ENCODE measurements around the gene SLC7A1.

Gene SLC7A1

GRCh38 chr13:29540799-29541198 lies 54.7 kb downstream of the SLC7A1 start:
- ATAC-seq (replicated peaks) (no peak), DNase-seq (no peak)
- H3K4me1 Mint-ChIP-seq (ENCODE audit: low read depth in 2 of 2), result peaks cover 19 to 20% of the 10 kb centered on the region in 2 donors
- H3K36me3 Mint-ChIP-seq (ENCODE audit: insufficient read depth), result peaks cover 3% of the 10 kb centered on the region
- no peak overlapping the region for H3K4me3 Mint-ChIP-seq
- peak overlapping the region in 1 of 2 donors; percentile 22 for H3K27ac Mint-ChIP-seq
- no peaks in the 10 kb centered on the region for H3K9me3 Mint-ChIP-seq
- H3K27me3 Mint-ChIP-seq, result no peaks in the 10 kb centered on the region

GRCh38 chr13:29540334-29540733 lies 55.2 kb downstream of the SLC7A1 start:
- peak overlapping the region in 1 of 2 donors; percentile 22 for H3K27ac Mint-ChIP-seq
- DNase-seq (no peak), ATAC-seq (replicated peaks) (no peak)
- H3K36me3 Mint-ChIP-seq (ENCODE audit: insufficient read depth), result peaks cover 3% of the 10 kb centered on the region
- no peaks in the 10 kb centered on the region for H3K9me3 Mint-ChIP-seq
- no peak overlapping the region for H3K4me3 Mint-ChIP-seq
- H3K4me1 Mint-ChIP-seq (ENCODE audit: low read depth in 2 of 2), result peaks cover 16 to 20% of the 10 kb centered on the region in 2 donors
- H3K27me3 Mint-ChIP-seq, result no peaks in the 10 kb centered on the region

- H3K27me3 Mint-ChIP-seq, result no peaks in the 10 kb centered on the region
- no peaks in the 10 kb centered on the region for H3K9me3 Mint-ChIP-seq
- H3K4me3 Mint-ChIP-seq, result no peak overlapping the region
- peaks cover 16 to 19% of the 10 kb centered on the region in 2 donors for H3K4me1 Mint-ChIP-seq (ENCODE audit: low read depth in 2 of 2)
- no peak for DNase-seq
- H3K27ac Mint-ChIP-seq, result peak overlapping the region in 1 of 2 donors; percentile 22
- no peak for ATAC-seq (replicated peaks)
- H3K36me3 Mint-ChIP-seq (ENCODE audit: insufficient read depth), result no peaks in the 10 kb centered on the region
These were observed 55.6 kb downstream of the SLC7A1 start for GRCh38 chr13:29539856-29540255.

GRCh38 chr13:29538652-29539040 lies 56.8 kb downstream of the SLC7A1 start:
- Mint-ChIP-seq H3K4me1 (ENCODE audit: low read depth in 2 of 2) (peaks cover 17% of the 10 kb centered on the region in 2 donors), H3K36me3 (ENCODE audit: insufficient read depth) (no peaks in the 10 kb centered on the region), H3K9me3 (no peaks in the 10 kb centered on the region), H3K4me3 (no peak overlapping the region), H3K27ac (no peak overlapping the region), H3K27me3 (no peaks in the 10 kb centered on the region)
- ATAC-seq (replicated peaks) (no peak), DNase-seq (no peak)

GRCh38 chr13:29537736-29538651 lies 57.5 kb downstream of the SLC7A1 start:
- Mint-ChIP-seq H3K27me3 (no peaks in the 10 kb centered on the region), H3K36me3 (ENCODE audit: insufficient read depth) (no peaks in the 10 kb centered on the region), H3K27ac (peak overlapping the region in 1 of 2 donors; percentile 2), H3K4me3 (no peak overlapping the region), H3K4me1 (ENCODE audit: low read depth in 2 of 2) (peaks cover 17 to 18% of the 10 kb centered on the region in 2 donors), H3K9me3 (no peaks in the 10 kb centered on the region)
- DNase-seq (no peak), ATAC-seq (replicated peaks) (no peak)

- H3K27ac Mint-ChIP-seq, result peak overlapping the region in 1 of 2 donors; percentile 66
- H3K4me1 Mint-ChIP-seq (ENCODE audit: low read depth in 2 of 2), result peaks cover 17 to 18% of the 10 kb centered on the region in 2 donors
- no peak overlapping the region for H3K4me3 Mint-ChIP-seq
- DNase-seq, result no peak
- no peaks in the 10 kb centered on the region for H3K9me3 Mint-ChIP-seq
- ATAC-seq (replicated peaks), result no peak
- peaks cover 3% of the 10 kb centered on the region for H3K36me3 Mint-ChIP-seq (ENCODE audit: insufficient read depth)
- no peaks in the 10 kb centered on the region for H3K27me3 Mint-ChIP-seq
These were observed 58.6 kb downstream of the SLC7A1 start for GRCh38 chr13:29536853-29537252.

GRCh38 chr13:29535663-29536655 lies 59.5 kb downstream of the SLC7A1 start:
- H3K4me3 Mint-ChIP-seq, result no peak overlapping the region

GRCh38 chr13:29534083-29534482 lies 61.4 kb downstream of the SLC7A1 start:
- Mint-ChIP-seq H3K27me3 (no peaks in the 10 kb centered on the region), H3K4me3 (no peak overlapping the region), H3K27ac (peak overlapping the region in 1 of 2 donors; percentile 15), H3K4me1 (ENCODE audit: low read depth in 2 of 2) (peaks cover 26 to 27% of the 10 kb centered on the region in 2 donors), H3K36me3 (ENCODE audit: insufficient read depth) (peaks cover 12% of the 10 kb centered on the region), H3K9me3 (no peaks in the 10 kb centered on the region)
- DNase-seq, result no peak
- no peak for ATAC-seq (replicated peaks)

More at GRCh38 chr13:29535663-29536655, 59.5 kb downstream of the SLC7A1 start:
- H3K4me1 Mint-ChIP-seq (ENCODE audit: low read depth in 2 of 2), result peaks cover 13 to 16% of the 10 kb centered on the region in 2 donors
- H3K9me3 Mint-ChIP-seq, result no peaks in the 10 kb centered on the region
- peaks cover 3% of the 10 kb centered on the region for H3K36me3 Mint-ChIP-seq (ENCODE audit: insufficient read depth)
- ATAC-seq (replicated peaks) (no peak), DNase-seq (no peak)
- no peaks in the 10 kb centered on the region for H3K27me3 Mint-ChIP-seq
- H3K27ac Mint-ChIP-seq, result no peak overlapping the region

- H3K9me3 Mint-ChIP-seq, result no peaks in the 10 kb centered on the region
- H3K4me1 Mint-ChIP-seq (ENCODE audit: low read depth in 2 of 2), result peaks cover 19 to 22% of the 10 kb centered on the region in 2 donors
- H3K36me3 Mint-ChIP-seq (ENCODE audit: insufficient read depth), result peaks cover 12% of the 10 kb centered on the region
- ATAC-seq (replicated peaks) (no peak), DNase-seq (no peak)
- H3K4me3 Mint-ChIP-seq, result no peak overlapping the region
- H3K27me3 Mint-ChIP-seq, result no peaks in the 10 kb centered on the region
- peak overlapping the region; percentile 9 to 83 for H3K27ac Mint-ChIP-seq
These were observed 62.7 kb downstream of the SLC7A1 start for GRCh38 chr13:29532821-29533220.

- Mint-ChIP-seq H3K27ac (peak overlapping the region; percentile 9 to 83), H3K36me3 (ENCODE audit: insufficient read depth) (peaks cover 12% of the 10 kb centered on the region), H3K4me3 (no peak overlapping the region), H3K4me1 (ENCODE audit: low read depth in 2 of 2) (peaks cover 17 to 20% of the 10 kb centered on the region in 2 donors), H3K9me3 (no peaks in the 10 kb centered on the region), H3K27me3 (no peaks in the 10 kb centered on the region)
- DNase-seq (no peak), ATAC-seq (replicated peaks) (peak; percentile 21)
These were observed 63.4 kb downstream of the SLC7A1 start for GRCh38 chr13:29532116-29532515.

- H3K9me3 Mint-ChIP-seq, result no peaks in the 10 kb centered on the region
- H3K36me3 Mint-ChIP-seq (ENCODE audit: insufficient read depth), result peaks cover 12% of the 10 kb centered on the region
- no peak for DNase-seq
- H3K4me1 Mint-ChIP-seq (ENCODE audit: low read depth in 2 of 2), result peaks cover 17 to 20% of the 10 kb centered on the region in 2 donors
- no peaks in the 10 kb centered on the region for H3K27me3 Mint-ChIP-seq
- peak overlapping the region in 1 of 2 donors; percentile 96 for H3K27ac Mint-ChIP-seq
- H3K4me3 Mint-ChIP-seq, result peak overlapping the region in 1 of 2 donors; percentile 29
- no peak for ATAC-seq (replicated peaks)
These were observed 64.6 kb downstream of the SLC7A1 start for GRCh38 chr13:29530901-29531300.

GRCh38 chr13:29529754-29530153 lies 65.7 kb downstream of the SLC7A1 start:
- peaks cover 12% of the 10 kb centered on the region for H3K36me3 Mint-ChIP-seq (ENCODE audit: insufficient read depth)
- peak; percentile 13 to 53 (median 23) for DNase-seq
- H3K4me1 Mint-ChIP-seq (ENCODE audit: low read depth in 2 of 2), result peaks cover 17 to 20% of the 10 kb centered on the region in 2 donors
- no peaks in the 10 kb centered on the region for H3K27me3 Mint-ChIP-seq
- peak overlapping the region; percentile 82 to 96 for H3K27ac Mint-ChIP-seq
- H3K9me3 Mint-ChIP-seq, result no peaks in the 10 kb centered on the region
- peak; percentile 98 for ATAC-seq (replicated peaks)
- H3K4me3 Mint-ChIP-seq, result peak overlapping the region; percentile 51 to 64

GRCh38 chr13:29527916-29528315 lies 67.6 kb downstream of the SLC7A1 start:
- Mint-ChIP-seq H3K27me3 (no peaks in the 10 kb centered on the region), H3K36me3 (ENCODE audit: insufficient read depth) (peaks cover 15% of the 10 kb centered on the region), H3K4me1 (ENCODE audit: low read depth in 2 of 2) (peaks cover 14 to 20% of the 10 kb centered on the region in 2 donors), H3K27ac (peak overlapping the region in 1 of 2 donors; percentile 2), H3K9me3 (no peaks in the 10 kb centered on the region), H3K4me3 (no peak overlapping the region)
- no peak for ATAC-seq (replicated peaks)
- no peak for DNase-seq
